ENCODE results near the gene THSD4. TPM values are rescaled to one million over a fixed set of nuclear protein-coding genes. Genes with fewer than 3 reads are reported as not detected.
A peak's percentile ranks its signal among the peaks of the same experiment; 100 is the strongest.

Gene THSD4
- total RNA-seq, 1 experiment from 2014 or later = 36.3 TPM

GRCh38 chr15:71275098-71275497 lies 159.8 kb downstream of the THSD4 start:
- no peaks in the 10 kb centered on the region for H3K9me3 Mint-ChIP-seq (ENCODE audit: unreplicated experiment)
- H3K27ac Mint-ChIP-seq (ENCODE audit: low read depth, unreplicated experiment) = peak overlapping the region; percentile 81
- no TSS peak for BruUV-seq (replicated peaks)
- H3K4me3 Mint-ChIP-seq (ENCODE audit: unreplicated experiment) = no peak overlapping the region
- DNase-seq (ENCODE audit: unreplicated experiment) = peak; percentile 81
- no peak for TF ChIP-seq CTCF (IDR thresholded peaks at IDR 0.05; ENCODE audit: unreplicated experiment)
- ChIA-PET CTCF (interaction anchor here (0.6 to 0.7 kb wide), 2 partner anchors 12 to 390 kb away, joined by 3 to 4 read pairs; no protein-coding TSS in a partner anchor), POLR2A (interaction anchor here (0.6 to 1.7 kb wide), 2 partner anchors 20 to 319 kb away, joined by 3 to 7 read pairs; no protein-coding TSS in a partner anchor)
- no peaks in the 10 kb centered on the region for H3K36me3 Mint-ChIP-seq (ENCODE audit: insufficient read depth, unreplicated experiment)
- no peaks in the 10 kb centered on the region for H3K27me3 Mint-ChIP-seq (ENCODE audit: insufficient read depth, unreplicated experiment)
- intact Hi-C loops (cut with micrococcal nuclease) = no loop called here
- peaks cover 50% of the 10 kb centered on the region for H3K4me1 Mint-ChIP-seq (ENCODE audit: insufficient read depth, unreplicated experiment)

GRCh38 chr15:71275566-71276335 lies 160.5 kb downstream of the THSD4 start:
- no peak for DNase-seq (ENCODE audit: unreplicated experiment)
- Mint-ChIP-seq H3K9me3 (ENCODE audit: unreplicated experiment) (no peaks in the 10 kb centered on the region), H3K36me3 (ENCODE audit: insufficient read depth, unreplicated experiment) (no peaks in the 10 kb centered on the region), H3K4me3 (ENCODE audit: unreplicated experiment) (no peak overlapping the region), H3K4me1 (ENCODE audit: insufficient read depth, unreplicated experiment) (peaks cover 56% of the 10 kb centered on the region), H3K27ac (ENCODE audit: low read depth, unreplicated experiment) (peak overlapping the region; percentile 81), H3K27me3 (ENCODE audit: insufficient read depth, unreplicated experiment) (no peaks in the 10 kb centered on the region)
- no TSS peak for BruUV-seq (replicated peaks)
- ChIA-PET POLR2A (interaction anchor here (0.6 to 0.9 kb wide), 2 partner anchors 19 to 122 kb away, joined by 3 read pairs; no protein-coding TSS in a partner anchor), CTCF (interaction anchor here (0.6 to 0.9 kb wide), 3 partner anchors 13 to 159 kb away, joined by 3 to 4 read pairs (median 3); no protein-coding TSS in a partner anchor)
- TF ChIP-seq CTCF (IDR thresholded peaks at IDR 0.05; ENCODE audit: unreplicated experiment) = no peak
- intact Hi-C loops (cut with micrococcal nuclease) = no loop called here

- H3K27ac Mint-ChIP-seq (ENCODE audit: low read depth, unreplicated experiment) = peak overlapping the region; percentile 81
- POLR2A ChIA-PET = interaction anchor here (0.6 to 0.9 kb wide), 3 partner anchors 19 to 529 kb away, joined by 3 read pairs; no protein-coding TSS in a partner anchor
Observed at GRCh38 chr15:71276336-71276665, 161.0 kb downstream of the THSD4 start.

More at GRCh38 chr15:71276336-71276665, 161.0 kb downstream of the THSD4 start:
- H3K4me3 Mint-ChIP-seq (ENCODE audit: unreplicated experiment) = no peak overlapping the region
- no peaks in the 10 kb centered on the region for H3K27me3 Mint-ChIP-seq (ENCODE audit: insufficient read depth, unreplicated experiment)
- H3K36me3 Mint-ChIP-seq (ENCODE audit: insufficient read depth, unreplicated experiment) = no peaks in the 10 kb centered on the region
- BruUV-seq (replicated peaks) = no TSS peak
- no peaks in the 10 kb centered on the region for H3K9me3 Mint-ChIP-seq (ENCODE audit: unreplicated experiment)
- peaks cover 61% of the 10 kb centered on the region for H3K4me1 Mint-ChIP-seq (ENCODE audit: insufficient read depth, unreplicated experiment)
- peak; percentile 77 for DNase-seq (ENCODE audit: unreplicated experiment)
- intact Hi-C loops (cut with micrococcal nuclease) = no loop called here
- TF ChIP-seq CTCF (IDR thresholded peaks at IDR 0.05; ENCODE audit: unreplicated experiment) = no peak
- CTCF ChIA-PET = interaction anchor here (0.7 to 0.9 kb wide), 2 partner anchors 19 to 160 kb away, joined by 3 read pairs; no protein-coding TSS in a partner anchor

Data from MCF 10A (cell line).